ENCODE results near the gene IGHMBP2. TPM values are rescaled to one million over a fixed set of nuclear protein-coding genes. Genes with fewer than 3 reads are reported as not detected.

Gene IGHMBP2
- total and polyA plus RNA-seq, 2 of the 8 experiments (the other 6 are each of a cell fraction or from before 2014, with no cell fraction given): 8.4 to 17.6 TPM

GRCh38 chr11:68929135-68929534 lies 25.4 kb downstream of the IGHMBP2 start (continued):
- TF ChIP-seq EP300 (IDR thresholded peaks at IDR 0.05; ENCODE audit: borderline replicate concordance in 1 of 2, low read depth in 2 of 2, low read length in 2 of 2) (no peak), SRF (IDR thresholded peaks at IDR 0.05; ENCODE audit: low read depth, low read length) (no peak)

Measured in H1 (cell line).